Neural progenitor cell (in vitro differentiated cells): ENCODE results near the gene PHF1. TPM values are rescaled to one million over a fixed set of nuclear protein-coding genes. Genes with fewer than 3 reads are reported as not detected.

Source experiments
- DNase-seq: peaks from one replicate; pipeline ENCODE4 v3.0.0-alpha.2; 2016; ENCODE audit warnings: low spot score
- H2AFZ ChIP-seq: fragments of 200-600 bp; sonication (generic); replicated peaks from 2 replicates; pipeline ENCODE4 v1.6.1; 2016; ENCODE audit warnings: antibody characterized with exemption
- H3F3A ChIP-seq: fragments of 200-600 bp; sonication (generic); 2 replicates; pipeline ENCODE4 v1.6.1; 2016; ENCODE audit warnings: antibody characterized with exemption, low read depth
- H3K27ac ChIP-seq: fragments of 200-600 bp; sonication (generic); 2 replicates; pipeline ENCODE4 v1.5.1; 2016; ENCODE audit warnings: mild to moderate bottlenecking
- H3K27me3 ChIP-seq: fragments of 200-600 bp; sonication (generic); 2 replicates; pipeline ENCODE4 v1.6.1; 2016; ENCODE audit warnings: mild to moderate bottlenecking, moderate library complexity
- H3K36me3 ChIP-seq: fragments of 200-600 bp; sonication (generic); 2 replicates; pipeline ENCODE4 v1.5.1; 2016
- H3K4me1 ChIP-seq: fragments of 200-600 bp; sonication (generic); 2 replicates; pipeline ENCODE4 v1.6.1; 2016; ENCODE audit warnings: mixed run types
- H3K4me2 ChIP-seq: fragments of 200-600 bp; sonication (generic); 2 replicates; pipeline ENCODE4 v1.6.1; 2016
- H3K4me3 ChIP-seq: fragments of 200-600 bp; sonication (generic); 2 replicates; pipeline ENCODE4 v1.5.1; 2016
- H3K79me2 ChIP-seq: fragments of 200-600 bp; sonication (generic); 2 replicates; pipeline ENCODE4 v1.6.1; 2016; ENCODE audit warnings: low read depth
- H3K9ac ChIP-seq: fragments of 200-600 bp; sonication (generic); 2 replicates; pipeline ENCODE4 v1.6.1; 2016
- H3K9me3 ChIP-seq: fragments of 200-600 bp; sonication (generic); 2 replicates; pipeline ENCODE4 v1.5.1; 2016; ENCODE audit warnings: low read depth
- H4K20me1 ChIP-seq: fragments of 200-600 bp; sonication (generic); 2 replicates; pipeline ENCODE4 v1.6.1; 2016; ENCODE audit warnings: low read depth
- H3K27ac Mint-ChIP-seq: 3 replicates; pipeline ENCODE4 v1.8.0; 2021; ENCODE audit warnings: mixed read lengths
- H3K27me3 Mint-ChIP-seq: 2 replicates; pipeline ENCODE4 v1.8.0; 2022; ENCODE audit warnings: low read depth, mild to moderate bottlenecking, inconsistent platforms, moderate library complexity, mixed read lengths; ENCODE audit not compliant: insufficient read depth
- H3K36me3 Mint-ChIP-seq: 3 replicates; pipeline ENCODE4 v1.8.0; 2021; ENCODE audit warnings: mixed read lengths
- H3K4me1 Mint-ChIP-seq: 3 replicates; pipeline ENCODE4 v1.8.0; 2021; ENCODE audit warnings: mixed read lengths
- H3K4me3 Mint-ChIP-seq: 3 replicates; pipeline ENCODE4 v1.8.0; 2021; ENCODE audit warnings: mild to moderate bottlenecking, moderate library complexity, mixed read lengths
- H3K9me3 Mint-ChIP-seq: 3 replicates; pipeline ENCODE4 v1.8.0; 2020; ENCODE audit warnings: mixed read lengths
- EZH2 ChIP-seq: fragments of 200-600 bp; sonication (generic); IDR thresholded peaks from 2 replicates; pipeline ENCODE4 v1.6.1; 2017; ENCODE audit warnings: antibody characterized with exemption, mild to moderate bottlenecking, moderate library complexity
- EZH2phosphoT487 ChIP-seq: fragments of 200-600 bp; sonication (generic); IDR thresholded peaks from 2 replicates; pipeline ENCODE4 v1.6.1; 2017; ENCODE audit warnings: antibody characterized with exemption
- total RNA-seq: library from RNA; depleted of rRNA; stranded (reverse); fragments of >200 nt; gene quantifications from 2 replicates; pipeline ENCODE4 v1.2.3, GENCODE V29; 2015; ENCODE audit warnings: low replicate concordance
- TF ChIP-seq, protein P1 (sequence below): fragments of 200-600 bp; sonication (generic); IDR thresholded peaks from 2 replicates; pipeline ENCODE4 v1.5.1; 2017; ENCODE audit warnings: antibody characterized with exemption, mild to moderate bottlenecking

PHF1 gene
- total RNA-seq, 1 donor from 2014 or later, result 25.6 TPM

DNA sequence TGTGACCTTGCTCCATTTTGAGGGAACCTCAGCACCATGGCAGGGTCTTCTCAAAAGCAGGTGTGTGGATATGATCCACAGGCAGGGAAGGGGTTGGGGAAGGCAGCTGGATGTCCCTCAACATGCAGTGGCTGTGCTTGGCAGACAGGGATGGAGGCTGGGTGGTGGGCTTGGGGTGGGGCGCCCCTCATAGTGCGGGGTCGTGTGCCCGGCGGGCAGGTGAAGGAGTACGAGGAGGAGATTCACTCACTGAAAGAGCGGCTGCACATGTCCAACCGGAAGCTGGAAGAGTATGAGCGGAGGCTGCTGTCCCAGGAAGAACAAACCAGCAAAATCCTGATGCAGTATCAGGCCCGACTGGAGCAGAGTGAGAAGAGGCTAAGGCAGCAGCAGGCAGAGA lies 35.5 kb downstream of the PHF1 start:
- no peaks in the 10 kb centered on the region for H3K27me3 ChIP-seq
- TF ChIP-seq, protein P1, sequence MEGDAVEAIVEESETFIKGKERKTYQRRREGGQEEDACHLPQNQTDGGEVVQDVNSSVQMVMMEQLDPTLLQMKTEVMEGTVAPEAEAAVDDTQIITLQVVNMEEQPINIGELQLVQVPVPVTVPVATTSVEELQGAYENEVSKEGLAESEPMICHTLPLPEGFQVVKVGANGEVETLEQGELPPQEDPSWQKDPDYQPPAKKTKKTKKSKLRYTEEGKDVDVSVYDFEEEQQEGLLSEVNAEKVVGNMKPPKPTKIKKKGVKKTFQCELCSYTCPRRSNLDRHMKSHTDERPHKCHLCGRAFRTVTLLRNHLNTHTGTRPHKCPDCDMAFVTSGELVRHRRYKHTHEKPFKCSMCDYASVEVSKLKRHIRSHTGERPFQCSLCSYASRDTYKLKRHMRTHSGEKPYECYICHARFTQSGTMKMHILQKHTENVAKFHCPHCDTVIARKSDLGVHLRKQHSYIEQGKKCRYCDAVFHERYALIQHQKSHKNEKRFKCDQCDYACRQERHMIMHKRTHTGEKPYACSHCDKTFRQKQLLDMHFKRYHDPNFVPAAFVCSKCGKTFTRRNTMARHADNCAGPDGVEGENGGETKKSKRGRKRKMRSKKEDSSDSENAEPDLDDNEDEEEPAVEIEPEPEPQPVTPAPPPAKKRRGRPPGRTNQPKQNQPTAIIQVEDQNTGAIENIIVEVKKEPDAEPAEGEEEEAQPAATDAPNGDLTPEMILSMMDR, result no peak
- TF ChIP-seq EZH2phosphoT487, result no peak
- TF ChIP-seq EZH2, result no peak
- H3K4me3 ChIP-seq, result no peak overlapping the region
- no peaks in the 10 kb centered on the region for H3K79me2 ChIP-seq
- H3K36me3 ChIP-seq, result peaks cover 3% of the 10 kb centered on the region
- H3K9ac ChIP-seq, result no peak overlapping the region
- H3F3A ChIP-seq, result peaks cover 20% of the 10 kb centered on the region
- H3K4me2 ChIP-seq, result no peak overlapping the region
- no peak overlapping the region for H2AFZ ChIP-seq
- no peak for DNase-seq
- no peak overlapping the region for H3K27ac ChIP-seq
- no peak overlapping the region for H3K4me3 Mint-ChIP-seq
- H3K4me1 ChIP-seq, result no peaks in the 10 kb centered on the region
- peaks cover 56% of the 10 kb centered on the region for H3K36me3 Mint-ChIP-seq
- no peaks in the 10 kb centered on the region for H3K9me3 ChIP-seq
- H3K27ac Mint-ChIP-seq, result no peak overlapping the region
- H3K9me3 Mint-ChIP-seq, result no peaks in the 10 kb centered on the region
- H3K27me3 Mint-ChIP-seq, result peaks cover 12% of the 10 kb centered on the region
- peaks cover 19% of the 10 kb centered on the region for H4K20me1 ChIP-seq
- H3K4me1 Mint-ChIP-seq, result peaks cover 8% of the 10 kb centered on the region

DNA sequence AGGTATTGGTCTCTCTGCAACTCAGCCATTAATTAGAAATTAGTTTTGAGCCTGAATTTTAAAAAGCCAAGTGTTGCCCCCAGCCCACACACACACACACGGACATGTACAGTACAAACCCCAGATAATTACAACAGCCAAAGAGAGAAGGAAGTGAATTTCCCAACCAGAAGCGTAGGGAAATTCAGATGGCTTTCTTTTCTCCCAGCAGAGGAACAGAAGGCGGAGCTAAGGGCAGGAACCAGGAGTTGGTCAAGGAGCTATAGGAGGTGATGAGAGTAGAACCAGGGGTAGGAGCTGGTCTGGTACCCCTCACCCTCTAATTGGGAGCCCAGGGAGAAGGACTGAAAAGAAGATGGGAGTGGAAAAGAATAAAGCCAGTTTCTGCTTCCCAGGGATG lies 39.6 kb downstream of the PHF1 start:
- Histone ChIP-seq H3K27ac (peak overlapping the region; percentile 53), H3K9me3 (no peaks in the 10 kb centered on the region), H3K79me2 (peaks cover 10% of the 10 kb centered on the region), H2AFZ (no peak overlapping the region), H3F3A (peaks cover 39% of the 10 kb centered on the region), H3K4me2 (no peak overlapping the region), H4K20me1 (peaks cover 15% of the 10 kb centered on the region), H3K4me1 (no peaks in the 10 kb centered on the region), H3K9ac (no peak overlapping the region), H3K36me3 (peaks cover 3% of the 10 kb centered on the region), H3K4me3 (no peak overlapping the region), H3K27me3 (no peaks in the 10 kb centered on the region)
- Mint-ChIP-seq H3K27me3 (peaks cover 14% of the 10 kb centered on the region), H3K36me3 (peaks cover 34% of the 10 kb centered on the region), H3K27ac (peak overlapping the region; percentile 4), H3K4me1 (peaks cover 29% of the 10 kb centered on the region), H3K9me3 (no peaks in the 10 kb centered on the region), H3K4me3 (no peak overlapping the region)
- DNase-seq, result no peak
- TF ChIP-seq EZH2phosphoT487 (no peak), EZH2 (no peak)
- TF ChIP-seq, protein P1, result no peak

DNA sequence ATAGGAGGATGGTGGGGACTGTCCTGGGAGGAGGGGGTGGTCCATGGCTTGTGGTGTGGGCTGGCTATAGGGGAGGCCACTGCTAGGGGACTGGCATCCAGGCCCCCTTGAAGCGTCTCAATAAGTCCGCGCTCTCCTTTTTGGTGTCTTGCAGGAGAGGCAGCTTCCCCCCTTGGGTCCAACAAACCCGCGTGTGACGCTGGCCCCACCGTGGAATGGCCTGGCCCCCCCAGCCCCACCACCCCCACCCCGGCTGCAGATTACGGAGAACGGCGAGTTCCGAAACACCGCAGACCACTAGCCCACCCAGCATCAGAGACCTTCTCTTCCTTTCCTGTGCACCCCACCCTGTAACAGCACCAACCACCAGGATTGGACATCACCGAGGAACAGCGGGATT lies 40.8 kb downstream of the PHF1 start:
- H3K36me3 ChIP-seq, result no peaks in the 10 kb centered on the region
- no peaks in the 10 kb centered on the region for H3K9me3 ChIP-seq
- H3K79me2 ChIP-seq, result peaks cover 21% of the 10 kb centered on the region
- H3K27me3 Mint-ChIP-seq, result peaks cover 12% of the 10 kb centered on the region
- H3K4me1 ChIP-seq, result no peaks in the 10 kb centered on the region
- no peak overlapping the region for H3K27ac ChIP-seq
- TF ChIP-seq, protein P1, result no peak
- no peak for TF ChIP-seq EZH2phosphoT487
- TF ChIP-seq EZH2, result no peak
- H3F3A ChIP-seq, result peaks cover 39% of the 10 kb centered on the region
- H3K4me2 ChIP-seq, result no peak overlapping the region
- H3K4me3 ChIP-seq, result no peak overlapping the region
- DNase-seq, result no peak
- peaks cover 17% of the 10 kb centered on the region for H4K20me1 ChIP-seq
- H3K9me3 Mint-ChIP-seq, result no peaks in the 10 kb centered on the region
- H3K4me1 Mint-ChIP-seq, result peaks cover 30% of the 10 kb centered on the region
- H3K27ac Mint-ChIP-seq, result no peak overlapping the region
- no peaks in the 10 kb centered on the region for H3K27me3 ChIP-seq
- peaks cover 36% of the 10 kb centered on the region for H3K36me3 Mint-ChIP-seq
- no peak overlapping the region for H2AFZ ChIP-seq
- H3K9ac ChIP-seq, result no peak overlapping the region
- H3K4me3 Mint-ChIP-seq, result no peak overlapping the region
